Bronchial epithelial cell (primary cell): ENCODE data around the gene PDGFA. TPM values are rescaled to one million over a fixed set of nuclear protein-coding genes. Genes with fewer than 3 reads are reported as not detected.
A peak's percentile ranks its signal among the peaks of the same experiment; 100 is the strongest.

Experiments
- DNase-seq: peaks from one replicate; pipeline ENCODE4 v3.0.0-alpha.2; 2010; ENCODE audit warnings: low read depth
- FAIRE-seq: peaks from 2 replicates; lab custom pipeline; 2011; peaks lifted over from hg19 to GRCh38; lab: Jason Lieb, UNC
- H3K27me3 ChIP-seq: 2 replicates; pipeline ENCODE4 v1.5.1; 2011; ENCODE audit warnings: low read length; ENCODE audit not compliant: control insufficient read depth, insufficient read depth
- H3K36me3 ChIP-seq: 2 replicates; pipeline ENCODE4 v1.5.1; 2011; ENCODE audit warnings: low read length; ENCODE audit not compliant: control insufficient read depth, insufficient read depth
- H3K4me3 ChIP-seq: 2 replicates; pipeline ENCODE4 v1.5.1; 2011; ENCODE audit warnings: mild to moderate bottlenecking, low read depth, low read length, control low read depth
- CTCF ChIP-seq: IDR thresholded peaks from 2 replicates; pipeline ENCODE4 v1.5.1; 2011; ENCODE audit warnings: mild to moderate bottlenecking, moderate library complexity, low read length, control low read depth, inconsistent platforms; ENCODE audit not compliant: insufficient read depth, severe bottlenecking
- total RNA-seq: library from RNA; depleted of rRNA; stranded (reverse); fragments of >200 nt; gene quantifications from 2 replicates; pipeline ENCODE4 v1.2.1, GENCODE V29; 2014

The PDGFA gene
- total RNA-seq, 1 donor from 2014 or later = 64.8 TPM

GRCh38 chr7:460374-461116 lies 59.1 kb downstream of the PDGFA start:
- FAIRE-seq (no peak), DNase-seq (peak; percentile 22)
- Histone ChIP-seq H3K27me3 (no peaks in the 10 kb centered on the region), H3K4me3 (no peak overlapping the region), H3K36me3 (no peaks in the 10 kb centered on the region)
- TF ChIP-seq CTCF = no peak

GRCh38 chr7:459584-460373 lies 59.9 kb downstream of the PDGFA start:
- no peaks in the 10 kb centered on the region for H3K36me3 ChIP-seq
- DNase-seq (no peak), FAIRE-seq (peak; percentile 91)
- H3K4me3 ChIP-seq = no peak overlapping the region
- no peak for TF ChIP-seq CTCF
- H3K27me3 ChIP-seq = no peaks in the 10 kb centered on the region

GRCh38 chr7:458511-459245 lies 61.0 kb downstream of the PDGFA start:
- TF ChIP-seq CTCF = no peak
- Histone ChIP-seq H3K4me3 (no peak overlapping the region), H3K27me3 (no peaks in the 10 kb centered on the region), H3K36me3 (no peaks in the 10 kb centered on the region)
- DNase-seq = peak; percentile 21
- no peak for FAIRE-seq

GRCh38 chr7:457814-458510 lies 61.7 kb downstream of the PDGFA start:
- no peaks in the 10 kb centered on the region for H3K36me3 ChIP-seq
- H3K4me3 ChIP-seq = no peak overlapping the region
- peaks cover 3% of the 10 kb centered on the region for H3K27me3 ChIP-seq
- no peak for TF ChIP-seq CTCF
- DNase-seq (no peak), FAIRE-seq (no peak)

- FAIRE-seq = no peak
- peaks cover 11% of the 10 kb centered on the region for H3K27me3 ChIP-seq
Measured at GRCh38 chr7:455110-455928, 64.3 kb downstream of the PDGFA start.

More at GRCh38 chr7:455110-455928, 64.3 kb downstream of the PDGFA start:
- peak; percentile 10 for DNase-seq
- no peak for TF ChIP-seq CTCF
- Histone ChIP-seq H3K4me3 (no peak overlapping the region), H3K36me3 (no peaks in the 10 kb centered on the region)
